ENCODE measurements around the gene FAM163B.

FAM163B gene

DNA sequence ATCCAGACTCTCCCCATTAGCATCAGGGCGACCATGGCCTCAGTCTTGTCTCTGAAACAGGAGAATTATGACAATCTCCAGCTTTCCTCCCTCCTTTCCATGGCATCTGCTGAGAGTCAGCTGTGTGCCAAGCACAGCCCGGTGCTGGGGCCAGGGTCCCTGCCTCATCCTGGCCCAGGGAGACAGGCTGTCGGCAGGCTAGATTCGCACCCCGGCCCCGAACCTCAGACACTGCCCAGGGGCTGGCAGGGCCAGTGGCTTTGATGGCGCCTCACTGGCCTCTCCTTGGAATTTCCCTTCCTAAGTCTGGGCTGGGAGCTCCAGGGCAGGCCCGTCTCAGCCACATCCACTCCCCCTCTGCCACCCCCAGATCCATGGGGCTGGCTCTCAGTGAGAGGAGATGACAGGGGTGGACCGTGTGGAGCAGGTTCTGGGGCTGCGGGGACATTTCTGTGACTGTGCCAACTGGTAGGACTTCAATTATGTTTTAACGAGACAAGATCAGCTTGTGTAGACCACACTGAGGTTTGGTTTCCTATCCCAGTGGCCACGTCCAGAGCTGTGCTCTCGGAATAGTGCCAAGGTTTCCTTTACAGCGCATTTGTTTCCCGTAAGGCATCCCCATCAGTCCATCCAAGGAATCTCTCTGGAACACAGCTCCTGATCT, 15.5 kb downstream of the FAM163B start:
- TF ChIP-seq, protein P1, sequence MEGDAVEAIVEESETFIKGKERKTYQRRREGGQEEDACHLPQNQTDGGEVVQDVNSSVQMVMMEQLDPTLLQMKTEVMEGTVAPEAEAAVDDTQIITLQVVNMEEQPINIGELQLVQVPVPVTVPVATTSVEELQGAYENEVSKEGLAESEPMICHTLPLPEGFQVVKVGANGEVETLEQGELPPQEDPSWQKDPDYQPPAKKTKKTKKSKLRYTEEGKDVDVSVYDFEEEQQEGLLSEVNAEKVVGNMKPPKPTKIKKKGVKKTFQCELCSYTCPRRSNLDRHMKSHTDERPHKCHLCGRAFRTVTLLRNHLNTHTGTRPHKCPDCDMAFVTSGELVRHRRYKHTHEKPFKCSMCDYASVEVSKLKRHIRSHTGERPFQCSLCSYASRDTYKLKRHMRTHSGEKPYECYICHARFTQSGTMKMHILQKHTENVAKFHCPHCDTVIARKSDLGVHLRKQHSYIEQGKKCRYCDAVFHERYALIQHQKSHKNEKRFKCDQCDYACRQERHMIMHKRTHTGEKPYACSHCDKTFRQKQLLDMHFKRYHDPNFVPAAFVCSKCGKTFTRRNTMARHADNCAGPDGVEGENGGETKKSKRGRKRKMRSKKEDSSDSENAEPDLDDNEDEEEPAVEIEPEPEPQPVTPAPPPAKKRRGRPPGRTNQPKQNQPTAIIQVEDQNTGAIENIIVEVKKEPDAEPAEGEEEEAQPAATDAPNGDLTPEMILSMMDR (conservative IDR thresholded peaks at IDR 0.05; ENCODE audit: low read depth) = no peak
- POLR2A ChIA-PET (ENCODE audit: low non-redundant PET) = no interaction called here
- no peak for DNase-seq (ENCODE audit: low spot score)
- no peak overlapping the region for H3K27ac ChIP-seq
- CTCF ChIA-PET = interaction anchor here (0.5 to 0.6 kb wide), 2 partner anchors 20 to 1759 kb away, joined by 3 read pairs; no protein-coding TSS in a partner anchor

DNA sequence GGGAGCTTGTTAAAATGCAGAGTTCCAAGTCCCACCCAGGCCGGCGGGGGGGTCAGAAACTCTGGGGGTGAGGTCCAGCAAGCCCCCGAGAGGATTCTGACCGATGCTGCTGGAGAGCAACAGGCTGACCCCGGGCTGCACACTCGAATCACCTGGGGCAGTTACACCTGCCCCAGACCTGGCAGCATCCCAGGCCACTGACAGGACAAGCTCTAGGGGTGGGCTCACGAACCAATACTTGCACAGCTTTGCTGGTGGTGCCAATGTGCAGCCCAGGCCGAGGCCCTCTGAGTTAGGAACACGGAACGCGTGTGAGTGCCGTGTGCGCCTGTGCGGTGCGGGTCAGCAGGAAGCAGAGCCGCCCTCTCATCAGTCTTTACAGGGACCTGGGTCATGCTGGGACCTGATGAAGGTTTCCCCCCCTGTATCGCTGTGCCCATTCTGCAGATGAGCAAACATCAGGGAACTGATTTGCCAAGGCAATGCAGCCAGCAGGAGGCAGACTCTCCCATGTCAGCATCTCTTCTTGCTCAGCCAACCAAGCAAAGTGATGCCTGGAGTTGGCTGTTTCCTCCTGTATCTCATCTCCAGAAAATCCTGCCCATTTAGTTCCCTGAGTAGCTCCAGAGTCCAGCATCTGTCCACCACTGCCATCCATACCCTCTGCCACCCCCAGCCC, 16.3 kb downstream of the FAM163B start:
- ChIA-PET POLR2A (ENCODE audit: low non-redundant PET) (no interaction called here), CTCF (interaction anchor here (0.6 to 0.7 kb wide), 2 partner anchors 108 to 323 kb away, joined by 3 read pairs; no protein-coding TSS in a partner anchor)
- TF ChIP-seq, protein P1 (conservative IDR thresholded peaks at IDR 0.05; ENCODE audit: low read depth) = no peak
- no peak overlapping the region for H3K27ac ChIP-seq
- no peak for DNase-seq (ENCODE audit: low spot score)

DNA sequence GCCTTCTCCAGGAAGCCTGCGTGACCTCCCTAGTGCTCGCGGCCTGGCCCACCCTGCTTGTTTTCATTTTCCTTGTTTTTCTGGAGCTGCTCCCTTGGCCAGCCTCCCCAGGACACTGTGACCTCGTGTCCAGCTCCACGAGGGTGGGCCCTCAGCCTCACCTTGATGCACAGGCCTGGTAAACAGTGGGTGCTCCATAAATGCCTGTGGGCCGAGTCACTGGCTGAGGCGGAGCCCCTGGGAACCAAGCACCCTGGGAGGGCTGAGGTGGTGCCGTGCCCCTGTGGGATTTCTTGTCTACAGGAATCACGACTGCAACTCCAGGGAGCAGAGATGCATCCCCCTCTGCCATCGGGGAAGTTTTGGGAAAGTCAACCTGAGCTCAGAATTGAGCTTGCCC, 17.2 kb downstream of the FAM163B start:
- TF ChIP-seq, protein P1 (conservative IDR thresholded peaks at IDR 0.05; ENCODE audit: low read depth) = no peak

DNA sequence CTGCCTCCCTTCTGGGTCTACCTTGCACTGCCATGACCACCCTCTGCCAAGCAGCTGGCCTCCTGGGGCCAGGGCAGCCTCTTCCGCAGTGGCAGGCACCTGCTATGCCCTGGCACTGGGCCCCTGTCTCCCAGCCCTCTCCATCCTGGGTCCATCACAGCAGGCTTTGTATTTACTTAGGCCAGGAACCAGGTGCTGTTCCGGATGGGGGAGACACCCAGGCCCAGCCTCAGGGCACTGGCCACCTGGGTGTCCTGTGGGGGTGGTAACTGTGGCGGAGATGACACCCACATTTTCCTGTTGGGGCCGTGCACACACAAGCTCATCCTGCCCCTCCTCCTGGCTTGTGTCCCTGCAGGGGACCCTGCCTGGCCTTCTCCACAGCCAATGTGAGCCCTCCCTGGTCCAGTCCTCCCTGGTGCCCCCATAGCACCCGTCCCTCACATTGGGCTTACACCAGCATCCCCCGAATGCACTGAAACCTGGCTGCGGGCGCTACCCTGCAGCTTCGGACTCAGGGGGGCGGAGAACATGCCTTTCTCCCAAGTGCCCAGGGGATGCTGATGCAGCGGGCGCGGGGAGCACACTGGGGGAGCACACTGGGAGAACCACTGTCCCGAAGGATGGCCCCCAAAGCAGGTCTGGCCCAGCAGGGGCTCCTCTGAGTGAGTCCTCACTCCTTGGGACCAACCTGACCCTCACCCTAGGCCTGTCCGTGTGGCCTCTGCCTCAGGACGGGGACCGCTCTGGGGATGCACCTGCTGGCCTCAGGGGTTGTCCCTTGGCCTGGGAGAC, 17.9 kb downstream of the FAM163B start:
- ChIA-PET POLR2A (ENCODE audit: low non-redundant PET) (no interaction called here), CTCF (interaction anchor here (0.6 to 0.7 kb wide), 3 partner anchors 10 to 190 kb away, joined by 3 to 4 read pairs (median 3); no protein-coding TSS in a partner anchor)
- no peak overlapping the region for H3K27ac ChIP-seq
- TF ChIP-seq, protein P1 (conservative IDR thresholded peaks at IDR 0.05; ENCODE audit: low read depth) = no peak
- no peak for DNase-seq (ENCODE audit: low spot score)

More for the DNA sequence above, 17.2 kb downstream of the FAM163B start:
- no peak overlapping the region for H3K27ac ChIP-seq
- CTCF ChIA-PET = interaction anchor here (0.6 to 0.7 kb wide), 2 partner anchors 94 to 322 kb away, joined by 3 to 4 read pairs; no protein-coding TSS in a partner anchor
- no peak for DNase-seq (ENCODE audit: low spot score)
- POLR2A ChIA-PET (ENCODE audit: low non-redundant PET) = no interaction called here

DNA sequence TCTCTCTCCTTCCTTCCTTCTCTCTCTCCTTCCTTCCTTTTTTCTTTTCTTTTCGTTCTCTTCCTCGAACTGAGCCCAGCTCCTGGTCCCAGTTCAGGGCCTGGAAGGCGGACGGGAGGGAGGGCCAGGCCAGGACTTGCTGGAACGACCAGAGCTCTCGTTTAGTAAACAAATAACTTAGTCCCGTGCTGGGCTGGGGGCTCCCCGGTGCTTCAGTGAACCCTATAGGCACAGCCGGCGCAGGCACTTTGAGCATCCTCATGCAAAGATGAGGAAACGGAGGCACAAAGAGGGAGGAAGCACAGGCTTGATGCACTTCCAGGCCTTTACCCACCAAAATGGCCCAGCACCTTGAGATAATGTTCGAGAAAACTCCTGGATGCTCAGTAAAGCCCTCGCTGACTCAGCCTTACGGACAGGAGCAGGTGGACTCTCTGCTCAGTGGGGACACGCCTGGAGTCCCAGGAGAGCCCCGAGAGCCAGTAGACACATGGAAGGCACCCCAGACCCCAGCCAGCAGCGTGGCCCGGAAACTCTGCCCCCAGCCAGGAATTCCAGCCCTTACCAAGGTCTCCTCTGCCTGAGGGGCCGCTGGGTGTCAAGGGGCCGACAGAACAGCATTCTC, 18.8 kb downstream of the FAM163B start:
- DNase-seq (ENCODE audit: low spot score) = no peak
- CTCF ChIA-PET = interaction anchor here (0.6 to 1.3 kb wide), 4 partner anchors 47 to 1105 kb away, joined by 3 to 9 read pairs (median 4); no protein-coding TSS in a partner anchor
- POLR2A ChIA-PET (ENCODE audit: low non-redundant PET) = no interaction called here

More for the DNA sequence above, 18.8 kb downstream of the FAM163B start:
- TF ChIP-seq, protein P1 (conservative IDR thresholded peaks at IDR 0.05; ENCODE audit: low read depth) = no peak
- H3K27ac ChIP-seq = no peak overlapping the region

Data from RWPE1 (cell line).